ENCODE measurements around the gene SLC6A17.

The SLC6A17 gene

GRCh38 chr1:110150330-110151174, at the start of gene SLC6A17:
Gene SLC6A17 (plus strand): TSS chr1:110150494. CDS start chr1:110166930, 16,436 bp downstream.
- no peak for DNase-seq (ENCODE audit: low read depth in 2 of 2)

GRCh38 chr1:110102081-110102480, 48.2 kb upstream of the SLC6A17 start:
- DNase-seq (ENCODE audit: low read depth in 2 of 2): no peak

- DNase-seq (ENCODE audit: low read depth in 2 of 2): peak in 1 of 2 experiments; percentile 36
These were observed 44.0 kb upstream of the SLC6A17 start for GRCh38 chr1:110106013-110106941.

- DNase-seq (ENCODE audit: low read depth in 2 of 2): no peak
These were observed 42.3 kb upstream of the SLC6A17 start for GRCh38 chr1:110107867-110108469.

GRCh38 chr1:110111081-110111480, 39.2 kb upstream of the SLC6A17 start:
- DNase-seq (ENCODE audit: low read depth in 2 of 2): no peak

- DNase-seq (ENCODE audit: low read depth in 2 of 2): no peak
These were observed 38.2 kb upstream of the SLC6A17 start, which contains the start of gene UBL4B for GRCh38 chr1:110112143-110112542. Gene UBL4B (plus strand): TSS chr1:110112443. CDS start chr1:110112535, 92 bp downstream.

- no peak for DNase-seq (ENCODE audit: low read depth in 2 of 2)
These were observed 37.6 kb upstream of the SLC6A17 start for GRCh38 chr1:110112656-110113055.

GRCh38 chr1:110113551-110113950, 36.7 kb upstream of the SLC6A17 start:
- DNase-seq (ENCODE audit: low read depth in 2 of 2): no peak

- no peak for DNase-seq (ENCODE audit: low read depth in 2 of 2)
These were observed 36.1 kb upstream of the SLC6A17 start for GRCh38 chr1:110114173-110114572.

- DNase-seq (ENCODE audit: low read depth in 2 of 2): no peak
These were observed 35.5 kb upstream of the SLC6A17 start for GRCh38 chr1:110114784-110115183.

- no peak for DNase-seq (ENCODE audit: low read depth in 2 of 2)
These were observed 31.5 kb upstream of the SLC6A17 start for GRCh38 chr1:110118636-110119396.

GRCh38 chr1:110119843-110120242, 30.5 kb upstream of the SLC6A17 start:
- no peak for DNase-seq (ENCODE audit: low read depth in 2 of 2)

GRCh38 chr1:110120960-110121561, 29.2 kb upstream of the SLC6A17 start:
- DNase-seq (ENCODE audit: low read depth in 2 of 2): no peak

- no peak for DNase-seq (ENCODE audit: low read depth in 2 of 2)
These were observed 27.1 kb upstream of the SLC6A17 start for GRCh38 chr1:110123224-110123623.

- DNase-seq (ENCODE audit: low read depth in 2 of 2): no peak
These were observed 24.5 kb upstream of the SLC6A17 start for GRCh38 chr1:110125810-110126209.

GRCh38 chr1:110130113-110130591, 20.1 kb upstream of the SLC6A17 start:
- no peak for DNase-seq (ENCODE audit: low read depth in 2 of 2)

- no peak for DNase-seq (ENCODE audit: low read depth in 2 of 2)
These were observed 19.3 kb upstream of the SLC6A17 start for GRCh38 chr1:110130989-110131388.

GRCh38 chr1:110132682-110133081, 17.6 kb upstream of the SLC6A17 start:
- DNase-seq (ENCODE audit: low read depth in 2 of 2): no peak

- DNase-seq (ENCODE audit: low read depth in 2 of 2): no peak
These were observed 16.9 kb upstream of the SLC6A17 start for GRCh38 chr1:110133436-110133835.

- DNase-seq (ENCODE audit: low read depth in 2 of 2): no peak
These were observed 16.2 kb upstream of the SLC6A17 start for GRCh38 chr1:110134050-110134595.
